ENCODE data around the gene SCTR.
"Not testable (repeated sequence)": the region's sequence is repeated elsewhere in the genome, so short reads cannot be mapped to it uniquely, and the experiment has no call there.

Gene SCTR

GRCh38 chr2:119408221-119408619 is 116.1 kb downstream of the SCTR start:
- no peak for DNase-seq (ENCODE audit: low spot score)

GRCh38 chr2:119407430-119408220 is 116.7 kb downstream of the SCTR start:
- DNase-seq (ENCODE audit: low spot score): peak; percentile 60

- DNase-seq (ENCODE audit: low spot score): no peak
Measured at GRCh38 chr2:119405151-119405550, 119.1 kb downstream of the SCTR start.

GRCh38 chr2:119403618-119404017 is 120.7 kb downstream of the SCTR start:
- DNase-seq (ENCODE audit: low spot score): not testable (repeated sequence)

GRCh38 chr2:119402645-119403560 is 121.4 kb downstream of the SCTR start:
- no peak for DNase-seq (ENCODE audit: low spot score)

- DNase-seq (ENCODE audit: low spot score): no peak
Measured at GRCh38 chr2:119402106-119402505, 122.2 kb downstream of the SCTR start.

- no peak for DNase-seq (ENCODE audit: low spot score)
Measured at GRCh38 chr2:119397196-119397595, 127.1 kb downstream of the SCTR start.

- no peak for DNase-seq (ENCODE audit: low spot score)
Measured at GRCh38 chr2:119393971-119394748, 130.1 kb downstream of the SCTR start.

Data from globus pallidus (tissue), 1 donor.